Neural cell (in vitro differentiated cells): ENCODE measurements around the gene UBE2E3. TPM values are rescaled to one million over a fixed set of nuclear protein-coding genes. Genes with fewer than 3 reads are reported as not detected.

Source experiments
- H2AFZ ChIP-seq: fragments of 200-600, 300-800 bp; sonication (generic), shearing (Covaris generic); 2 replicates; pipeline ENCODE4 v1.6.0; 2014; ENCODE audit warnings: low read depth, mild to moderate bottlenecking, antibody characterized with exemption, low read length, moderate library complexity
- H3F3A ChIP-seq: fragments of 200-600 bp; shearing (Covaris generic); 2 replicates; pipeline ENCODE4 v1.6.1; 2016; ENCODE audit warnings: mild to moderate bottlenecking, moderate library complexity, mixed read lengths, antibody characterized with exemption, low read length; ENCODE audit not compliant: insufficient read depth, poor library complexity, severe bottlenecking
- H3K27ac ChIP-seq: fragments of 200-600, 300-800 bp; sonication (generic), shearing (Covaris generic); 2 replicates; pipeline ENCODE4 v1.5.1; 2014; ENCODE audit warnings: mild to moderate bottlenecking, low read length, moderate library complexity
- H3K27me3 ChIP-seq: fragments of 300-800, 200-600 bp; sonication (generic), shearing (Covaris generic); 2 replicates; pipeline ENCODE4 v1.6.0; 2014; ENCODE audit warnings: mild to moderate bottlenecking, low read depth, low read length, moderate library complexity; ENCODE audit not compliant: insufficient read depth
- H3K36me3 ChIP-seq: fragments of 300-800, 200-600 bp; sonication (generic), shearing (Covaris generic); 2 replicates; pipeline ENCODE4 v1.5.1; 2014; ENCODE audit warnings: mild to moderate bottlenecking, antibody characterized with exemption, low read length, moderate library complexity; ENCODE audit not compliant: insufficient read depth
- H3K4me2 ChIP-seq: fragments of 300-800, 200-600 bp; sonication (generic), shearing (Covaris generic); 2 replicates; pipeline ENCODE4 v1.6.0; 2014; ENCODE audit warnings: mild to moderate bottlenecking, low read length
- H3K4me3 ChIP-seq: fragments of 300-800, 200-600 bp; sonication (generic), shearing (Covaris generic); 2 replicates; pipeline ENCODE4 v1.5.1; 2014; ENCODE audit warnings: mild to moderate bottlenecking, low read length, moderate library complexity
- H3K79me2 ChIP-seq: fragments of 200-600 bp; shearing (Covaris generic); replicated peaks from 2 replicates; pipeline ENCODE4 v1.6.0; 2014; ENCODE audit warnings: mild to moderate bottlenecking, low read length, moderate library complexity; ENCODE audit not compliant: insufficient read depth
- H3K9ac ChIP-seq: fragments of 300-800, 200-600 bp; sonication (generic), shearing (Covaris generic); 2 replicates; pipeline ENCODE4 v1.6.1; 2016; ENCODE audit warnings: mild to moderate bottlenecking, low read length, mixed read lengths
- H3K9me2 ChIP-seq: fragments of 200-600 bp; shearing (Covaris generic); 2 replicates; pipeline ENCODE4 v1.6.1; 2016; ENCODE audit warnings: mild to moderate bottlenecking, low read length, mixed read lengths; ENCODE audit not compliant: insufficient read depth
- H3K9me3 ChIP-seq: fragments of 200-600, 300-800 bp; sonication (generic), shearing (Covaris generic); 2 replicates; pipeline ENCODE4 v1.6.1; 2016; ENCODE audit warnings: mild to moderate bottlenecking, mixed run types, low read length, moderate library complexity, mixed read lengths
- H4K20me1 ChIP-seq: fragments of 200-600 bp; shearing (Covaris generic); 2 replicates; pipeline ENCODE4 v1.6.1; 2016; ENCODE audit warnings: mild to moderate bottlenecking, mixed run types; ENCODE audit not compliant: insufficient read depth
- EP300 ChIP-seq: fragments of 450-650 bp; conservative IDR thresholded peaks from 2 replicates; pipeline ENCODE4 v1.6.1; 2014; ENCODE audit warnings: antibody characterized with exemption, mild to moderate bottlenecking, moderate library complexity; ENCODE audit not compliant: poor library complexity, severe bottlenecking
- EZH2 ChIP-seq: fragments of 200-600, 300-800 bp; shearing (Covaris generic), sonication (generic); IDR thresholded peaks from 2 replicates; pipeline ENCODE4 v1.6.1; 2014; ENCODE audit warnings: antibody characterized with exemption, low read length, borderline replicate concordance, mild to moderate bottlenecking; ENCODE audit not compliant: insufficient read depth, poor library complexity, severe bottlenecking
- MXI1 ChIP-seq: fragments of 450-650 bp; conservative IDR thresholded peaks from 2 replicates; pipeline ENCODE4 v1.6.1; 2014; ENCODE audit warnings: antibody characterized with exemption, mild to moderate bottlenecking; ENCODE audit not compliant: poor library complexity, severe bottlenecking
- POLR2AphosphoS5 ChIP-seq: IDR thresholded peaks from 2 replicates; pipeline ENCODE4 v1.6.1; 2012
- RAD21 ChIP-seq: fragments of 450-650 bp; conservative IDR thresholded peaks from 2 replicates; pipeline ENCODE4 v1.6.1; 2014; ENCODE audit warnings: antibody characterized with exemption, mild to moderate bottlenecking, moderate library complexity
- SMC3 ChIP-seq: fragments of 450-650 bp; conservative IDR thresholded peaks from 2 replicates; pipeline ENCODE4 v1.6.1; 2014; ENCODE audit warnings: antibody characterized with exemption, mild to moderate bottlenecking, moderate library complexity; ENCODE audit not compliant: poor library complexity
- TAF1 ChIP-seq: IDR thresholded peaks from 2 replicates; pipeline ENCODE4 v1.6.1; 2012; ENCODE audit warnings: low read depth
- polyA plus RNA-seq: library from polyadenylated mRNA; depleted of rRNA; stranded (reverse); fragments of >200 nt; gene quantifications from 2 replicates; pipeline ENCODE4 v1.2.3, GENCODE V29; 2014
- TF ChIP-seq, protein P1 (sequence below): IDR thresholded peaks from 2 replicates; pipeline ENCODE4 v1.6.1; 2012; ENCODE audit warnings: borderline replicate concordance
- TF ChIP-seq, protein P2 (sequence below): fragments of 450-650 bp; IDR thresholded peaks from 2 replicates; pipeline ENCODE4 v1.5.1; 2014; ENCODE audit warnings: antibody characterized with exemption, mild to moderate bottlenecking, moderate library complexity; ENCODE audit not compliant: poor library complexity, severe bottlenecking

UBE2E3 gene
- polyA plus RNA-seq, 1 donor from 2014 or later, result 337 TPM

DNA sequence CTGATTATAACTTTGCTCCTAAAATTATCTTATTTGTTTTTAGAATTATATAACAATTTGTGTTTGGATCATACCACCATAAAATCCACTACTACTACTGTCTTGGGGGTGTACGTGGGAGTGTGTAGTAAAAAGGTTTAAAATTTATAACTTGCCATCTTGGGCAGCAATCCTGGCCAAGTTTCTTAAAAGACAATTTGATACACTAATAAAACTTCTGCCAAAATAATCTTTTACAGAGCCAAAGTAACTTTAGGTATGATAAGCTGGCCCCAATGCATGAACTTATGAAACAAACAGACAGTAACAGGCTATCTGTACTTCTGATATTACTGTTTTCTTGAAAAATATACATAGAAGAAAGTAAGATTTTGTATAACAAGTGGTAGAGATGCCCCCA lies 11.3 kb upstream of the UBE2E3 start:
- H3K27me3 ChIP-seq, result no peaks in the 10 kb centered on the region
- no peaks in the 10 kb centered on the region for H3K36me3 ChIP-seq
- no peaks in the 10 kb centered on the region for H3K9me2 ChIP-seq
- H3F3A ChIP-seq, result no peaks in the 10 kb centered on the region
- no peaks in the 10 kb centered on the region for H4K20me1 ChIP-seq
- no peak overlapping the region for H3K27ac ChIP-seq
- H3K4me3 ChIP-seq, result no peak overlapping the region
- no peak overlapping the region for H3K9ac ChIP-seq
- H3K79me2 ChIP-seq, result no peaks in the 10 kb centered on the region
- TF ChIP-seq EZH2, result no peak
- no peak for TF ChIP-seq SMC3
- H2AFZ ChIP-seq, result no peak overlapping the region
- no peak overlapping the region for H3K4me2 ChIP-seq
- no peaks in the 10 kb centered on the region for H3K9me3 ChIP-seq

DNA sequence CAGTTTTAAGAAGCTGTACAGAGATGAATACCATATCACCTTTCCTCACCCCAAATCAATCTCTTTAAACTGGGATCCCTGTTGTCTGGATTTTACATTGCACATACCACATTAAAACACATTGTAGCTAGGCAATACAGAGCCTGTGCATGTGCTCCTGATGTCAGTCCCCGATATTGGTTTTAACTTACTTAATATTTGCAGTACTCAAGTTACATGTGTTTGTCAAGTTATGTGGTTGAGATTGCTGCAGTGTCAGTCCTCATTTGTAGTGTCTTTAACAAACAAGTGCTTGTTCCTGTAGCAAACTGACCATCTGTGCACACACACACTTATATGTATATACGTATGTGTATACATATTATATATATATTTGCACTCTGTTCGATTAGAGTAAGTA lies 10.4 kb upstream of the UBE2E3 start:
- no peak overlapping the region for H3K27ac ChIP-seq
- H3K4me3 ChIP-seq, result no peak overlapping the region
- H3K9ac ChIP-seq, result no peak overlapping the region
- no peak overlapping the region for H3K4me2 ChIP-seq
- H2AFZ ChIP-seq, result no peak overlapping the region
- TF ChIP-seq TAF1, result no peak
- no peak for TF ChIP-seq EP300
- TF ChIP-seq EZH2, result no peak
- TF ChIP-seq, protein P1, sequence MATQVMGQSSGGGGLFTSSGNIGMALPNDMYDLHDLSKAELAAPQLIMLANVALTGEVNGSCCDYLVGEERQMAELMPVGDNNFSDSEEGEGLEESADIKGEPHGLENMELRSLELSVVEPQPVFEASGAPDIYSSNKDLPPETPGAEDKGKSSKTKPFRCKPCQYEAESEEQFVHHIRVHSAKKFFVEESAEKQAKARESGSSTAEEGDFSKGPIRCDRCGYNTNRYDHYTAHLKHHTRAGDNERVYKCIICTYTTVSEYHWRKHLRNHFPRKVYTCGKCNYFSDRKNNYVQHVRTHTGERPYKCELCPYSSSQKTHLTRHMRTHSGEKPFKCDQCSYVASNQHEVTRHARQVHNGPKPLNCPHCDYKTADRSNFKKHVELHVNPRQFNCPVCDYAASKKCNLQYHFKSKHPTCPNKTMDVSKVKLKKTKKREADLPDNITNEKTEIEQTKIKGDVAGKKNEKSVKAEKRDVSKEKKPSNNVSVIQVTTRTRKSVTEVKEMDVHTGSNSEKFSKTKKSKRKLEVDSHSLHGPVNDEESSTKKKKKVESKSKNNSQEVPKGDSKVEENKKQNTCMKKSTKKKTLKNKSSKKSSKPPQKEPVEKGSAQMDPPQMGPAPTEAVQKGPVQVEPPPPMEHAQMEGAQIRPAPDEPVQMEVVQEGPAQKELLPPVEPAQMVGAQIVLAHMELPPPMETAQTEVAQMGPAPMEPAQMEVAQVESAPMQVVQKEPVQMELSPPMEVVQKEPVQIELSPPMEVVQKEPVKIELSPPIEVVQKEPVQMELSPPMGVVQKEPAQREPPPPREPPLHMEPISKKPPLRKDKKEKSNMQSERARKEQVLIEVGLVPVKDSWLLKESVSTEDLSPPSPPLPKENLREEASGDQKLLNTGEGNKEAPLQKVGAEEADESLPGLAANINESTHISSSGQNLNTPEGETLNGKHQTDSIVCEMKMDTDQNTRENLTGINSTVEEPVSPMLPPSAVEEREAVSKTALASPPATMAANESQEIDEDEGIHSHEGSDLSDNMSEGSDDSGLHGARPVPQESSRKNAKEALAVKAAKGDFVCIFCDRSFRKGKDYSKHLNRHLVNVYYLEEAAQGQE, result no peak
- TF ChIP-seq, protein P2, sequence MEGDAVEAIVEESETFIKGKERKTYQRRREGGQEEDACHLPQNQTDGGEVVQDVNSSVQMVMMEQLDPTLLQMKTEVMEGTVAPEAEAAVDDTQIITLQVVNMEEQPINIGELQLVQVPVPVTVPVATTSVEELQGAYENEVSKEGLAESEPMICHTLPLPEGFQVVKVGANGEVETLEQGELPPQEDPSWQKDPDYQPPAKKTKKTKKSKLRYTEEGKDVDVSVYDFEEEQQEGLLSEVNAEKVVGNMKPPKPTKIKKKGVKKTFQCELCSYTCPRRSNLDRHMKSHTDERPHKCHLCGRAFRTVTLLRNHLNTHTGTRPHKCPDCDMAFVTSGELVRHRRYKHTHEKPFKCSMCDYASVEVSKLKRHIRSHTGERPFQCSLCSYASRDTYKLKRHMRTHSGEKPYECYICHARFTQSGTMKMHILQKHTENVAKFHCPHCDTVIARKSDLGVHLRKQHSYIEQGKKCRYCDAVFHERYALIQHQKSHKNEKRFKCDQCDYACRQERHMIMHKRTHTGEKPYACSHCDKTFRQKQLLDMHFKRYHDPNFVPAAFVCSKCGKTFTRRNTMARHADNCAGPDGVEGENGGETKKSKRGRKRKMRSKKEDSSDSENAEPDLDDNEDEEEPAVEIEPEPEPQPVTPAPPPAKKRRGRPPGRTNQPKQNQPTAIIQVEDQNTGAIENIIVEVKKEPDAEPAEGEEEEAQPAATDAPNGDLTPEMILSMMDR, result no peak
- no peak for TF ChIP-seq RAD21
- no peaks in the 10 kb centered on the region for H3K36me3 ChIP-seq
- H3K79me2 ChIP-seq, result no peaks in the 10 kb centered on the region
- no peaks in the 10 kb centered on the region for H3K9me3 ChIP-seq
- no peaks in the 10 kb centered on the region for H3F3A ChIP-seq
- no peaks in the 10 kb centered on the region for H3K27me3 ChIP-seq
- no peaks in the 10 kb centered on the region for H4K20me1 ChIP-seq
- H3K9me2 ChIP-seq, result no peaks in the 10 kb centered on the region

DNA sequence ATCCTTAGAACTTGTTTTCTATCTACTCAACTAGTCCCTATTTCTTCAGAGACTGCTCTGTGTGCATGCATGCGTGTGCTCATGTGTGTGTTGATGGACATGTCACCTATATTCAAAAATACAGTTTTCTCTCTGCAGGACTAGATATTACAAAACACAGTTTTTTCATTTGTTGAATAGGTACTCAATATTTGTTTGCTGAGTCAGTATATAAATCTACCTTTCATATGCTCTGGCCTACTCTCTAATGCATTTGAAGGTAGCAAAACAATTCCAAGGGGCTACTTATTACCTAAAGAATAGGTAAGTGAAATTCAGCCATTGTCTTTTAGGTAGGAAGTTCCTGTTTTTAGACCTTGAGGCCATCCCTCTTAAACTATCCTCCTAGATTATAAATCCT lies 8.6 kb upstream of the UBE2E3 start:
- no peaks in the 10 kb centered on the region for H3K9me2 ChIP-seq
- H3K9me3 ChIP-seq, result no peaks in the 10 kb centered on the region
- TF ChIP-seq, protein P2, result no peak
- TF ChIP-seq RAD21 (no peak), MXI1 (no peak), SMC3 (no peak), EP300 (no peak), EZH2 (no peak), TAF1 (no peak), POLR2AphosphoS5 (no peak)
- TF ChIP-seq, protein P1, result no peak
- no peak overlapping the region for H3K4me3 ChIP-seq
- H3K4me2 ChIP-seq, result no peak overlapping the region
- H3K79me2 ChIP-seq, result no peaks in the 10 kb centered on the region
- H3K36me3 ChIP-seq, result no peaks in the 10 kb centered on the region
- H2AFZ ChIP-seq, result no peak overlapping the region
- no peak overlapping the region for H3K27ac ChIP-seq
- H3K9ac ChIP-seq, result no peak overlapping the region
- no peaks in the 10 kb centered on the region for H3K27me3 ChIP-seq
- H4K20me1 ChIP-seq, result no peaks in the 10 kb centered on the region
- no peaks in the 10 kb centered on the region for H3F3A ChIP-seq
